Activated CD8-positive, alpha-beta memory T cell treated with anti-CD3 and anti-CD28 coated beads, Interleukin-2, amount 50 U/mL, for 1 hour (primary cell): Measurements from ENCODE around the gene CACNA1C.
"Not testable (repeated sequence)": the region's sequence is repeated elsewhere in the genome, so short reads cannot be mapped to it uniquely, and the experiment has no call there.

Source experiments
- DNase-seq: peaks from one replicate; pipeline ENCODE4 v3.0.0-alpha.2; 2020; ENCODE audit errors: extremely low read depth

Gene CACNA1C

GRCh38 chr12:2673966-2674810, 621.4 kb downstream of the CACNA1C start:
- DNase-seq = no peak

DNA sequence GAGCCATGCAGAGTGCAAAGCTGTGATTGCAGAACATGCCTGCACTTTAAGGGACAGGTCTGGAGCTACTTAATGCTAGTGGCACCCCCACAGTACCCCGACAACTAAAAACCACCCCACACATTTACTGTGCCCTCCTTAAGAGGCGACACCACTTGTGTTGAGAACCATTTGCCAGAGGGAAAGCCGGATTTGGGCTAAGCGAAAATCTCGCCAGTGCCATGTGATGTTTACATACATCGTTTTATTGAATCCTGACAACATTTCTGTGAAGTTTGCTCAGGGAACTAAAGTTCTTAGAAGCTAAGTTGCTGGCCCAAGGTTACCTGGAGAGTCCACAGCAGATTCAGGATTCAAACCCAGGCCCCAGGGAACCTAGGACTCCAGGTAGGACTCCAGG, 623.0 kb downstream of the CACNA1C start:
- no peak for DNase-seq

DNA sequence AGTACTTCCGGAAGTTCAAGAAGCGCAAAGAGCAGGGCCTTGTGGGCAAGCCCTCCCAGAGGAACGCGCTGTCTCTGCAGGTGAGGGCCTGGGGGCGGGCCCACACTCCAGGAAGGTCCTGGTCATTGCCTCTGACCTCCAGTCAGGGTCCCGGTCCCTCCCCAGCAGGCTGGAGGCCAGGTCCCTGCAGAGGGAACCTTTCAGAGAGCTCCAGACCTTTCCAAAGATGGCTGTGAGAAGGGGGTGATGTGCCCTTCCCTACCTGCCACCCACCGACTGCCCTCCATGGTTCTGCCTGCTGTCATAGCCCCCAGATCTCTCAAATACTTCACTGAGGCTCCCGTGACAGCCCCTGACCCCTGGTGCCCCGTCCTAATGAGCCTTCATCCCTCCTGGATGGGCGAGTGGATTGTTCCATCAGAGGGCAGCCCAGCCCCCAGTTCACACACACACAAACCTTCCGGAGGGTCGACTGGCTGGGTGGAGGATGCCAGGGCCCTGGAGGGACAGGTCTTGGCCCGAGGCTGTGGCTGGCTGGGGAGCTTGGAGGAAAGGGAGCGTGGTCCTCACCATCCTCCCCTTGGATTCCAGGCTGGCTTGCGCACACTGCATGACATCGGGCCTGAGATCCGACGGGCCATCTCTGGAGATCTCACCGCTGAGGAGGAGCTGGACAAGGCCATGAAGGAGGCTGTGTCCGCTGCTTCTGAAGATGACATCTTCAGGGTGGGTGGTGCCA, 624.5 kb downstream of the CACNA1C start:
- DNase-seq = no peak

DNA sequence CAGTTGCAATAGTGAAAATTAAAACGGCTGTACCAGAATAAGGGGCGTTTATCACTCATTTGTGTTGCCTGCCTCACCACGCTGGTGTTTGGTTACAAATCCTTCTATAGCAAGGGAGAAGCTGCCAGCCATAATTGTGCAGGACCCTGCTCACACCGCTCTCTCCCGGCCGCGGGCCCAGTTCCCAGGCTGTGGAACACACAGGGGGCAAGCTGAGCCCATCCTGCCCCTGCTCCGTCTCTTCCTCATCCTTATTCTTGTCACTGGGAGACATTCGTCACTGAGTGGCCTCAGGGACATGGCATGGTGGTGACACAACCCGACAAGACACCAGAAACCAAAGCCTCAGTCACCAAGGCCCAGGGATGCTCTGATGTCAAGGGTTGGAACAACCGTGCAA, 625.6 kb downstream of the CACNA1C start:
- DNase-seq = no peak

DNA sequence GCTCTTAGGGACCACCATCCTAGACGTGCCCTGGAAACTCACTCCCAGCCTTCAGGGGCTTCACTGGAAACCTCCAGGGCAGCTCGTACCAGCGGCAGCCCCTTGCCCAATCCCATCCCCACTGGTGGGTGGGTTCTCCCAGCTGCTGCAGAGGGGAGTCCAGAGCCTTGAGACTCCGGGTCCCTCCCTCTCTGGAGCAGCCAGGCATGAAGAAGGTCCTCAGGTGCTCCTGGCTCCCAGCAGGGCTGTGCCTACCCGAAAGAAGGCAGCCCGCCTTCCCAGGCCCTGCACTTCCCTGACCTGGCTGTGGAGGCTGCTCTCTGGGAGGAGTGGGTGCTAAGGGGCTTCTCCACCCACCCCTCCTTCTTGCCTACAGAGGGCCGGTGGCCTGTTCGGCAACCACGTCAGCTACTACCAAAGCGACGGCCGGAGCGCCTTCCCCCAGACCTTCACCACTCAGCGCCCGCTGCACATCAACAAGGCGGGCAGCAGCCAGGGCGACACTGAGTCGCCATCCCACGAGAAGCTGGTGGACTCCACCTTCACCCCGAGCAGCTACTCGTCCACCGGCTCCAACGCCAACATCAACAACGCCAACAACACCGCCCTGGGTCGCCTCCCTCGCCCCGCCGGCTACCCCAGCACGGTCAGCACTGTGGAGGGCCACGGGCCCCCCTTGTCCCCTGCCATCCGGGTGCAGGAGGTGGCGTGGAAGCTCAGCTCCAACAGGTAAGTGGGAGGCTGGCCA, 626.5 kb downstream of the CACNA1C start:
- DNase-seq = no peak

DNA sequence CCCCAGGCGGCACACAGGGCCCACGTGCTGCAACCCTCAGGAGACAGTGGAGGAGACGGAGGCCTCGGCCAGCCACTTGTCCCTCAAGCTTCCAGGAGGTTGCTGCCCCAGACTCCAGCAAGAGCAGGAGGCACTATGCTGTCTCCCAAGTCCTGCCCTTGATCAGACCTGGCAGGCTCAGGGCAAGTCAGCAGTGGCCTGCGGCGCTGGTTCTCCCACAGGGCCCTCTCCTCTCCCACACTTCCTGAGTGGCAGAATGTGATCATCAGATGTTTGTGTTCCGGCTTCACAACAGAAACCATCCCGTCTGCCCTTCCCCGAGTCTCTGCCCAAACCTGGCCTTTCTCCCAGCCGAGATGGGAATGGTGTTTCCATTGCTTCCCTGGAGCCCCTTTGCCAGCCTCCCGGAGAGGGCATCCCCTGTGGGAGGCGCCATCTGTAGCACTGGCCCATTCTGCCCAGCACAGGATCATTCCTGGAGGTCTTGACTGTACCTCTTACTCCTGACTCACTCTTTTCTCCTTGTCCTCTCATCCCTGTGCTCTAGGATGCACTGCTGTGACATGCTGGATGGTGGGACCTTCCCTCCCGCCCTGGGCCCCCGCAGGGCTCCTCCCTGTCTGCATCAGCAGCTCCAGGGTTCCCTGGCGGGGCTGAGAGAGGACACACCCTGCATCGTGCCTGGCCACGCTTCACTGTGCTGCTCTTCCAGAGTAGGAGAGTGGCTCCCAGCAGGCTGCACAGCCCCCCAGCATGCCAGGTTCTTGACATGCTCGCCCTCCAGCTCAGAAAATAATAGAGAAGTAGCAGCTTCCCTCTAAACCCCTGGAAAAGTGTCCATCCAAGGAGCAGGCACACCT, 627.3 kb downstream of the CACNA1C start:
- DNase-seq = no peak

DNA sequence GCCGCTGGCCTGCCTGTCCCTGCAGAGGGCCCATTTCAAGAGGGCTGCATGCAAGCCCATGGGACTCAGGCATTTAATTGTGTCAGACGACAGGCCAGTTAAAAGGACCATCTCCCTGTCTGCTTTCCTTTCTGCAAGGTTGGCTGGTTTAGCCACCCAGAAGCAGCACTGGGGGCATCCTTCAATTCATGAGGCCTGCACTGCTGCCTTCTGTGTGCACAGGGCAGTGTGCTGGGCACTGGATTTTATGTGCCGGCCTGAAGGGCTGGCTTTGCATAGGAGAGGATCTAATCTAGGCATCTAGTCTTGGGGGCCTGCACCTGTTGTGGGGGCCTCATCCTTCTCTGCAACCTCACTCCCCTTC, 627.9 kb downstream of the CACNA1C start:
- no peak for DNase-seq

GRCh38 chr12:2681450-2682205, 628.8 kb downstream of the CACNA1C start:
- no peak for DNase-seq

DNA sequence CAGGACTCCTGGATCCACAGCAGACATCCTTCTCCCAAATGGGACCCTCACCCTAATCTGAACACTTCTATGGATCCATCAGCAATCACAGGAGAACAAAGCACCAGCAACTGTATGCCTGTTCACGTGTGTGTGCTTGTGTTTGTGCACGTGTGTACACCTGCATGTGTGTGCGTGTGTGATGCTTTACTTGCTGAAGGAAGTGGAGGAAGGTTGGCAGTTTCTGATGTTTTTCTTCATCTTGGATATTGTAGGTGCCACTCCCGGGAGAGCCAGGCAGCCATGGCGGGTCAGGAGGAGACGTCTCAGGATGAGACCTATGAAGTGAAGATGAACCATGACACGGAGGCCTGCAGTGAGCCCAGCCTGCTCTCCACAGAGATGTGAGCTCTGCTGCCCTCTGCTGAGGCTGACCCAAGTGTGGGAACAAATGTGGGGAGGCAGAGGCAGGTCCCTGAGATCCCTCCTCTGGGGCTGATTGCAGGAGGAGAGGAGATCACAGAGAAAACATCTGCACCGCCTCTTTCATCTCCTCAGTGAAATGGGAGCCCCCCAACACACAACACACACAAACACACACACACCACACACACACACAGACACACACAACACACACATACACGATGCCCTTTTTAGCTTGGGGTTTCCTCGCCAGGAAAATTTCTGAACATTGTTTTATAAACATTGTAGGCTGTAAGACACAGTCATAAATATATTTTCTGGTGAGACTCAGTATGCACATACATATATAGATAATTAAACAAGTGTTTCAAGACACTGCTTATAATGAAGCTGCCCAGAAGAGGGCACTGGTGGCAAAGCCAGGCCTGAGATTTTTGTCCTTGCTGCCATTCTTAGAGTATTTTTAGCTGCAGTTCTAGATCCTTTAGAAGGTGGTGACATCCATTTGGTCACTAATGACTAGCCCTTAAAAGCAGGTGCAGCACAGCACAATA, 629.8 kb downstream of the CACNA1C start:
- no peak for DNase-seq

DNA sequence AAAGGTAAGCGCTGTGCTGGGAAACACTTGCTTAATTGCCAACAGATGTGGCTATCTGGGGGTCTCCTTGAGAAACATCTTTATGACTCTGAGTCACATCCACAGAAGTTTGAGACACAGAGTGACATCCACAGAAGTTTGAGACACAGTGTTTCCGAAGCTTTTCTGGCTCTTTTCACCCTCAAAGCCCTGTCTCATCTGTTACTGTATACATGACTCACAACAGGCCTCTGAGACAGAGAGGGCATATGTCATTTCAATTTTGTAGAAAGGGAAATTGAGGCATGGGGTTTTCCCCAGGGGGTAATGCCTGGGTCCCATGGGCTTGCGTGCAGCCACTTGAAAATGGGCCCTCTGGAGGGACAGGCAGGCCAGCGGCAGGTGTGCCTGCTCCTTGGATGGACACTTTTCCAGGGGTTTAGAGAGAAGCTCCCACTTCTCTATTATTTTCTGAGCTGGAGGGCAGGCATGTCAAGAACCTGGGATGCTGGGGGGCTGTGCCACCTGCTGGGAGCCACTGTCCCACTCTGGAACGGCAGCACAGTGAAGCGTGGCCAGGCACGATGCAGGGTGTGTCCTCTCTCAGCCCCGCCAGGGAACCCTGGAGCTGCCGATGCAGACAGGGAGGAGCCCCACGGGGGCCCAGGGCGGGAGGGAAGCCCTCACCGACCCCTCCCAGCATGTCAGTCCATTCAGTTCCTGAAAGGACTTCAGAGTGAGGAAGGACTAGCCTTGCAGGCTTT, 630.7 kb downstream of the CACNA1C start:
- no peak for DNase-seq

- DNase-seq = not testable (repeated sequence)
These were observed 631.2 kb downstream of the CACNA1C start for GRCh38 chr12:2684026-2684325.

GRCh38 chr12:2685620-2686279, 633.0 kb downstream of the CACNA1C start:
- not testable (repeated sequence) for DNase-seq

DNA sequence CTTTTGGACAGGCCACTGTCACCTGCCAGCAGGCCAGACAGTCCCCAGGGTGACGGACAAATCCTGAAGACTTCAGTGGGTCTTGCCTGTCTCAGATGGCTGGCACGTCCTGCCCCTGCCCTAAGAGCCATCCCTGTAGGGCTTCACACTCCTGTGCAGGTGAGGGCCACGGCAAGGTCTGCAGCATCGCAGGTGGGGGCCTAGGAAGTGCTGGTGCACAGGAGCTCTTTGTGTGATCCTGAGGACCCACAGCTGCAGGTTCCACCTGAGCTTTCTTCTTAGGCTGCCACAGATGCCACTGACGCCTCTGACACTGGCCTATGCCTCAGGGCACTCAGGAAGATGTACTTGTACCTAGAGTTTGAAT, 633.5 kb downstream of the CACNA1C start:
- no peak for DNase-seq

- no peak for DNase-seq
These were observed 634.3 kb downstream of the CACNA1C start for GRCh38 chr12:2687058-2687457.

DNA sequence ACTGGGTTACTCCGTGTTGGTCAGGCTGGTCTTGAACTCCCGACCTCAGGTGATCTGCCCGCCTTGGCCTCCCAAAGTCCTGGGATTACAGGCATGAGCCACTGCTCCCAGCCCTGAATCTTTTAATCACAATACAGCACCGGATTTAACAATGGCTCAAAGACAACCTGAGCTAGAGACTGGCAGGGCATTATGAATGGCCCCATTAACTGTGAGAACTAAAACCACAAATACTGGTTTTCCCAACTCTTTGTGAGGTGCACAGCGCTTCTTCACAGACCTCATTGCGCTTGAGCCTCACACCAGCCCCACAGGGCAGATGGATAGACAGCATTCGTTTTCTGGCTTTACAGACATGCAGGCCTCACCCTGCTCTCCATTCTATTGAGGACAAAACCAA, 634.9 kb downstream of the CACNA1C start:
- DNase-seq = no peak

DNA sequence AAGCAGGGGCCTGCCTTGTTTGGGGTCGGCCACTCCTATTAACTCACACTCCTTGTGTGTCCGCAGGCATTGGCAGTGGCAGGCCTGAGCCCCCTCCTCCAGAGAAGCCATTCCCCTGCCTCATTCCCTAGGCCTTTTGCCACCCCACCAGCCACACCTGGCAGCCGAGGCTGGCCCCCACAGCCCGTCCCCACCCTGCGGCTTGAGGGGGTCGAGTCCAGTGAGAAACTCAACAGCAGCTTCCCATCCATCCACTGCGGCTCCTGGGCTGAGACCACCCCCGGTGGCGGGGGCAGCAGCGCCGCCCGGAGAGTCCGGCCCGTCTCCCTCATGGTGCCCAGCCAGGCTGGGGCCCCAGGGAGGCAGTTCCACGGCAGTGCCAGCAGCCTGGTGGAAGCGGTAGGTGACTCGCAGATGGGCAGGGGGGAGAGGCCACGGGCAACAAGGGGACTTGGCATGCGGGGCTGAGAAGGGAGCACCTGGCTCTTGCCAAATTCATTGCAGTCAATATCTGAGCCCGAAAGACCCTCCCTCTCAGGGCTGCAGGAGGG, 635.7 kb downstream of the CACNA1C start:
- DNase-seq = no peak

DNA sequence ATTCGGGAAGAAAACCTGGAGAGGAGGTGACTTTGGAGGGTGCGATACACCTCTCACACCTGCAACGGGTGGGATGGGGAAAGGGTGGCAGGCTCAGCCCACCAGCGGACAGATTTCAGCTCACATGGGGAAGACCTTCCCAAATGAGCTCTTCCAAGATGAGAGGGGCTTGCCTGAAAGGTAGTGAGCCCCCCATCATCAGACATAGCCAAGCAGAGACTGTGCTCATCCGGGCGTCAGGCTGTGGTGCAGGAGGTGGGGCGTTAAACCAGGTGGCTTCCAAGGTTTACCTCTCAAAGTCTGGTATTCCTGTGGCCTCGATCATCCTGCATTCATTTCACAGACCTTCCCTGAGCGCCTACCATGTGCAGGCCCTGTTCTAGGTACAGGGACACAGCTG, 636.6 kb downstream of the CACNA1C start:
- no peak for DNase-seq

DNA sequence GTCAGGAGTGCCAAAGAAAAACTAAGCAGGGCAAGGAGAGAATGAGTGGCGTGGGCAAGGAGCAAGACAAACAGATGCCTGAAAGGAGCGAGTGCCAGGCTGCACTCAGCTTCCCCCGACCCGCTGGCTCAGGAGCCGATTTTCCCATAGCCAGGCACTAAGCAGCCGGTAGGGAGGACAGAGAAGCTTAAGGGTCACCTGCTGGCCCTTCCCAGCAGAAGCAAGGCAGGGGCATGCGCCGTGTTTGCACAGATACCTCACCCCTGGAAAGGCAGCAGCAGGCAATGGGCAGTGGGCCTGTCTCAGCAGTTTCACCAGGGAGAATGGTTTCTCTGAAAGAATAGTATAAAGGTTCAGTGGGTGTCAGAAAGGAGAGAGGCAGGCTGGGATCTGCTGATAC, 637.1 kb downstream of the CACNA1C start:
- DNase-seq = no peak
